Gastrocnemius medialis (tissue), 4 donors: ENCODE measurements around the gene SLC37A1. TPM values are rescaled to one million over a fixed set of nuclear protein-coding genes. Genes with fewer than 3 reads are reported as not detected.
A peak's percentile ranks its signal among the peaks of the same experiment; 100 is the strongest.

ENCODE experiments used
- ATAC-seq, 2 donors: fragments of 150-250 bp; one replicate each; pipeline ENCODE4 v1.9.1; 2016
- DNase-seq, 2 donors: peaks; one replicate each; pipeline ENCODE4 v3.0.0-alpha.2; 2019
- H3K27ac ChIP-seq, 4 donors: fragments of 200-600 bp; sonication (generic); 1 replicate in 1 of 4; 2 replicates in 3 of 4; pipeline ENCODE4 v1.5.1; 2016 to 2018; ENCODE audit warnings: mild to moderate bottlenecking in 2 of 4, moderate library complexity in 1 of 4
- H3K27me3 ChIP-seq, 3 donors: fragments of 200-600 bp; sonication (generic) in 2 of 3; 1 replicate in 1 of 3; 2 replicates in 2 of 3; pipeline versions ENCODE4 v1.5.1 to v1.6.0; 2016 to 2019; ENCODE audit warnings: mild to moderate bottlenecking in 1 of 3, moderate library complexity in 1 of 3
- H3K36me3 ChIP-seq, 2 donors: fragments of 200-600 bp; sonication (generic) in 1 of 2; one replicate each; pipeline ENCODE4 v1.5.1; 2017 to 2018
- H3K4me1 ChIP-seq, 2 donors: fragments of 200-600 bp; sonication (generic) in 1 of 2; one replicate each; pipeline ENCODE4 v1.5.1; 2016 to 2017; ENCODE audit warnings: mild to moderate bottlenecking in 2 of 2
- H3K4me3 ChIP-seq, 4 donors: fragments of 200-600 bp; sonication (generic) in 3 of 4; 1 replicate in 1 of 4; 2 replicates in 3 of 4; pipeline ENCODE4 v1.5.1; 2016 to 2019; ENCODE audit warnings: mild to moderate bottlenecking in 2 of 4
- H3K9me3 ChIP-seq, 3 donors: fragments of 200-600 bp; sonication (generic) in 2 of 3; 1 replicate in 1 of 3; 2 replicates in 2 of 3; pipeline ENCODE4 v1.5.1; 2016 to 2019
- CTCF ChIP-seq, 5 experiments: fragments of 450-650 bp in 3 of 5; fragments of 200-600 bp in 2 of 5; sonication (generic) in 2 of 5; IDR thresholded peaks in 4 of 5; conservative IDR thresholded peaks in 1 of 5; 1 replicate in 4 of 5; 2 replicates in 1 of 5; pipeline ENCODE4 v1.5.1; 2016 to 2019; ENCODE audit warnings: antibody characterized with exemption in 5 of 5, mild to moderate bottlenecking in 3 of 5, moderate library complexity in 3 of 5
- POLR2A ChIP-seq, 2 donors: fragments of 450-650 bp; IDR thresholded peaks; one replicate each; pipeline ENCODE4 v1.6.1; 2017; ENCODE audit warnings: antibody characterized with exemption in 2 of 2, mild to moderate bottlenecking in 2 of 2, moderate library complexity in 2 of 2
- in situ Hi-C, 4 donors: fragments of 200-750 bp; cut with MboI; loops; one replicate each; pipeline versions ENCODE4 v1.15.0 to v1.8.0; 2017; ENCODE audit warnings: low sequenced_read_pairs in 4 of 4
- intact Hi-C: fragments of 100-400 bp; cut with DNase I; formaldehyde crosslinking; loops from one replicate; pipeline ENCODE4 v1.15.1; 2023; ENCODE audit warnings: low total_unique reads
- total RNA-seq, 4 donors: library from RNA; depleted of rRNA; stranded (reverse); fragments of >200 nt; gene quantifications; one replicate each; pipeline versions ENCODE4 v1.1.0 to v1.2.3, GENCODE V29; 2016

The SLC37A1 gene
- total RNA-seq, 4 donors from 2014 or later = 8.3 to 16.1 (median 12.4) TPM

GRCh38 chr21:42524341-42525028 is 10.8 kb downstream of the SLC37A1 start:
- in situ Hi-C loops = no loop called here
- intact Hi-C loops = no loop called here
- DNase-seq = peak in 1 of 2 donors; percentile 76
- Histone ChIP-seq H3K27me3 (no peaks in the 10 kb centered on the region), H3K4me3 (peak overlapping the region; percentile 33 to 52 (median 50)), H3K9me3 (no peaks in the 10 kb centered on the region), H3K36me3 (peaks cover 0 to 1% of the 10 kb centered on the region in 2 donors), H3K27ac (peak overlapping the region; percentile 85 to 96 (median 88)), H3K4me1 (peaks cover 46 to 59% of the 10 kb centered on the region in 2 donors)
- peak; percentile 58 to 62 for ATAC-seq
- peak in 1 of 2 donors; percentile 7 for TF ChIP-seq POLR2A (IDR thresholded peaks at IDR 0.05)
- no peak for TF ChIP-seq CTCF (IDR thresholded peaks at IDR 0.05 in 4 of 5, conservative IDR thresholded peaks at IDR 0.05 in 1 of 5)

GRCh38 chr21:42525029-42525581 is 11.5 kb downstream of the SLC37A1 start:
- TF ChIP-seq POLR2A (IDR thresholded peaks at IDR 0.05) (peak; percentile 14 to 45), CTCF (IDR thresholded peaks at IDR 0.05 in 4 of 5, conservative IDR thresholded peaks at IDR 0.05 in 1 of 5) (no peak)
- in situ Hi-C loops = no loop called here
- peak; percentile 48 to 66 for ATAC-seq

GRCh38 chr21:42525676-42526378 is 12.2 kb downstream of the SLC37A1 start:
- no peaks in the 10 kb centered on the region for H3K36me3 ChIP-seq
- in situ Hi-C loops = no loop called here

More at GRCh38 chr21:42525029-42525581, 11.5 kb downstream of the SLC37A1 start:
- intact Hi-C loops = no loop called here
- peak overlapping the region; percentile 33 to 52 (median 50) for H3K4me3 ChIP-seq
- peak in 1 of 2 donors; percentile 80 for DNase-seq
- no peaks in the 10 kb centered on the region for H3K9me3 ChIP-seq
- peaks cover 46 to 65% of the 10 kb centered on the region in 2 donors for H3K4me1 ChIP-seq
- peak overlapping the region; percentile 85 to 96 (median 88) for H3K27ac ChIP-seq
- H3K36me3 ChIP-seq = no peaks in the 10 kb centered on the region
- no peaks in the 10 kb centered on the region for H3K27me3 ChIP-seq

GRCh38 chr21:42526379-42526727 is 12.7 kb downstream of the SLC37A1 start:
- in situ Hi-C loops (no loop called here), intact Hi-C loops (no loop called here)
- no peaks in the 10 kb centered on the region for H3K36me3 ChIP-seq
- DNase-seq (no peak), ATAC-seq (no peak)
- peak overlapping the region; percentile 85 to 96 (median 88) for H3K27ac ChIP-seq
- no peaks in the 10 kb centered on the region for H3K27me3 ChIP-seq
- TF ChIP-seq POLR2A (IDR thresholded peaks at IDR 0.05) (no peak), CTCF (IDR thresholded peaks at IDR 0.05 in 4 of 5, conservative IDR thresholded peaks at IDR 0.05 in 1 of 5) (no peak)
- H3K4me3 ChIP-seq = no peak overlapping the region
- peaks cover 54 to 74% of the 10 kb centered on the region in 2 donors for H3K4me1 ChIP-seq
- H3K9me3 ChIP-seq = no peaks in the 10 kb centered on the region

More at GRCh38 chr21:42525676-42526378, 12.2 kb downstream of the SLC37A1 start:
- Histone ChIP-seq H3K4me1 (peaks cover 49 to 70% of the 10 kb centered on the region in 2 donors), H3K9me3 (no peaks in the 10 kb centered on the region), H3K27me3 (no peaks in the 10 kb centered on the region), H3K4me3 (no peak overlapping the region), H3K27ac (peak overlapping the region; percentile 85 to 96 (median 88))
- DNase-seq (no peak), ATAC-seq (no peak)
- TF ChIP-seq POLR2A (IDR thresholded peaks at IDR 0.05) (no peak), CTCF (IDR thresholded peaks at IDR 0.05 in 4 of 5, conservative IDR thresholded peaks at IDR 0.05 in 1 of 5) (no peak)
- intact Hi-C loops = no loop called here
